ENCODE results near the gene RASGRP2. TPM values are rescaled to one million over a fixed set of nuclear protein-coding genes. Genes with fewer than 3 reads are reported as not detected.

The RASGRP2 gene
- total and polyA plus RNA-seq, 9 donors, result 2.1 to 18.9 (median 7.6) TPM

- peak in 2 of 5 donors; percentile 13 to 15 for DNase-seq
- H3K9me3 ChIP-seq, result no peaks in the 10 kb centered on the region
- peaks cover 2% of the 10 kb centered on the region for H3K4me1 ChIP-seq (ENCODE audit: insufficient read depth)
- H3K27me3 ChIP-seq, result no peaks in the 10 kb centered on the region
- H3K36me3 ChIP-seq, result no peaks in the 10 kb centered on the region
- WGBS, 3 donors, result 51 to 59% (median 58%) methylated on average over 26 of the region's 26 CpGs
- TF ChIP-seq POLR2A (IDR thresholded peaks at IDR 0.05) (no peak), EP300 (IDR thresholded peaks at IDR 0.05) (no peak), CTCF (IDR thresholded peaks at IDR 0.05) (no peak)
- H3K4me3 ChIP-seq, result no peak overlapping the region
- H3K27ac ChIP-seq, result no peak overlapping the region
- intact Hi-C loops (cut with DNase I), result no loop called here
Measured at GRCh38 chr11:64754124-64754918, 10.4 kb upstream of the RASGRP2 start.

GRCh38 chr11:64753380-64754123 is 9.6 kb upstream of the RASGRP2 start:
- H3K4me3 ChIP-seq, result no peak overlapping the region
- no peak for DNase-seq
- H3K27me3 ChIP-seq, result no peaks in the 10 kb centered on the region
- no peaks in the 10 kb centered on the region for H3K4me1 ChIP-seq (ENCODE audit: insufficient read depth)
- TF ChIP-seq EP300 (IDR thresholded peaks at IDR 0.05), result no peak
- no peak for TF ChIP-seq POLR2A (IDR thresholded peaks at IDR 0.05)
- TF ChIP-seq CTCF (IDR thresholded peaks at IDR 0.05), result no peak
- intact Hi-C loops (cut with DNase I), result no loop called here
- WGBS, 3 donors, result 92 to 95% (median 93%) methylated on average over 41 to 43 of the region's 43 CpGs
- no peaks in the 10 kb centered on the region for H3K36me3 ChIP-seq
- no peaks in the 10 kb centered on the region for H3K9me3 ChIP-seq
- no peak overlapping the region for H3K27ac ChIP-seq

GRCh38 chr11:64753019-64753379 is 9.1 kb upstream of the RASGRP2 start:
- intact Hi-C loops (cut with DNase I), result no loop called here
- Histone ChIP-seq H3K4me3 (no peak overlapping the region), H3K36me3 (no peaks in the 10 kb centered on the region), H3K27me3 (no peaks in the 10 kb centered on the region), H3K4me1 (ENCODE audit: insufficient read depth) (no peaks in the 10 kb centered on the region), H3K9me3 (no peaks in the 10 kb centered on the region), H3K27ac (no peak overlapping the region)
- 87 to 91% (median 88%) methylated on average over 7 of the region's 7 CpGs for WGBS, 3 donors
- DNase-seq, result no peak
- TF ChIP-seq POLR2A (IDR thresholded peaks at IDR 0.05) (no peak), EP300 (IDR thresholded peaks at IDR 0.05) (no peak), CTCF (IDR thresholded peaks at IDR 0.05) (no peak)

- intact Hi-C loops (cut with DNase I), result no loop called here
- no peak for DNase-seq
Measured at GRCh38 chr11:64752175-64752970, 8.4 kb upstream of the RASGRP2 start.

More at GRCh38 chr11:64752175-64752970, 8.4 kb upstream of the RASGRP2 start:
- TF ChIP-seq POLR2A (IDR thresholded peaks at IDR 0.05) (no peak), CTCF (IDR thresholded peaks at IDR 0.05) (no peak), EP300 (IDR thresholded peaks at IDR 0.05) (no peak)
- no peaks in the 10 kb centered on the region for H3K4me1 ChIP-seq (ENCODE audit: insufficient read depth)
- H3K27ac ChIP-seq, result no peak overlapping the region
- H3K27me3 ChIP-seq, result no peaks in the 10 kb centered on the region
- H3K4me3 ChIP-seq, result no peak overlapping the region
- 57 to 67% (median 60%) methylated on average over 14 of the region's 14 CpGs for WGBS, 3 donors
- no peaks in the 10 kb centered on the region for H3K9me3 ChIP-seq
- H3K36me3 ChIP-seq, result no peaks in the 10 kb centered on the region
